COR-L47 (cell line): ENCODE data around the gene MFN1.
"Not testable (repeated sequence)": the region's sequence is repeated elsewhere in the genome, so short reads cannot be mapped to it uniquely, and the experiment has no call there.

Experiments used
- DNase-seq: peaks from one replicate; lab custom pipeline; 2025; lab: John Stamatoyannopoulos, UW

The MFN1 gene

DNA sequence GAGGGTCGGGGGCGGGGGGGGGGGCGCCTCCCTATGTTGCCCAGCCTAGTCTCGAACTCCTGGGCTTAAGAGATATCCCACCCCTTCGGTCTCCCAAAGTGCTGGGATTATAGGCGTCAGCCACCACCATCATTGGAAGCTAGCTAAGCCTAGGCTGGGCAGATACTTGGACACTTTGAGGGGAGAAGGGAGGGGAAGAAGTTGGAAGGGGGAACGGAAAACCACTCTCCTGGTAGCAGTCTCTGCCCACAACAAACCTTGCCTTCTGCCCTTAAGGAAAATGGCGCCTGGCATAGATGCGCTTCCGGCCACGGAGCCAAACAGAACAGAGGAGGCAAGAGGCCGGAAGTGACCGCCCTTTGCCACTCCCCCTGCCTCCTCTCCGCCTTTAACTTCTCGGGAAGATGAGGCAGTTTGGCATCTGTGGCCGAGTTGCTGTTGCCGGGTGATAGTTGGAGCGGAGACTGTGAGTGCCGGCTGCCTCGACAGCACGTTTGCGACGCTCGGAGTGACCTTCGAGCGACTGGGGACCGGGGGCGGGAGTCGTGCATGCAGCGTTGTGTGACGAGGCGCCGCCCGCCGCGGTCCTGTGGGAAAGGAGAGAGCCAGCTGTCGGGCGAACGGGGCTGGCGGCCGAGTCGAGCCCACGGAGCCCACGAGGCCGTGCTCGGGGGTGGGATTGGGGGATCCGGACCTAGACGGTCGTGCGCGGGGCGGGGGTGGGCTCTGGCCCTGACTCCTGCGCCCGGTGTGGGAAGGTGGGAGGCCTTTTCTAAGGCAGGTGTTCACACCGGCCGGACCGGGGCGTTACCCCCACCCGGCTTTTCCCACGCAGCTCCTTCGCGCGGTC is at the start of gene MFN1:
MFN1 (plus strand) TSS at position 365 of the 850 bp plus-strand sequence. CDS start 1,143 bp downstream, outside the sequence.
- DNase-seq = peak; percentile 93

DNA sequence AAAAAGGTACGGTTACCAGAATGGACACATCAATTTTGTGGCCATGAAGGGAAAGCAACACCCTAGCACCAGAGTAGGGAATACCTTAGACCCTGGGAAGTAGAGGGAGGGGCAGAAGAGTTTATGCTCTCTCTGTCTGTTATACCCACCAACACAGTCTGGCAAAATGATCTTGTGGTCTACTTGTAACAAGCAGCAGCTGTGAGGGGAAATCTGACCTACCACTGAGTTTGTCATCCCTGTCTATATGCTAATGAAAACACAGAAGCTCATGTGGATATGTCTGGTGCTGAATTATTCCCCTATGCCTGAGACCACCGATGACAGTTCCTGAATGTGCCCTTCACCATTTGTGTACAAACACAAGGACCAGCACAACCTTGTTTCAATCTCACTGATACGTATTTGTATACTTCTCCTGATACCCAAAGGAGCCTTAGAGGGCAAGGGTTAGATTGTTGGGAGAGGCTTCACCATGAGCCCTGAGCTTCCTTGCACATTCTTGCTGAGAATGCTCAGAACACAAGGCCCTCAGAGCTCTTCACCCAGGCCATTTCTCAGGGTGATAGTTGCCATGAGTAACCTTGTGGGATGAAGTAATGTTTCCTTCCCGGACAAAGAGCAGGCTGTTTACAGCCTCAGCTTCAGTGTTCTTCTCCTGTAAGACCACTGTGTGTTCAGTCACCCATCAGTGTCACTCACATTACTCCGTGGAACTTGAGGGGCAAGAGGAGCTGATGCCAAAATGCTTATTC is 49.4 kb upstream of the MFN1 start:
- DNase-seq = no peak

DNA sequence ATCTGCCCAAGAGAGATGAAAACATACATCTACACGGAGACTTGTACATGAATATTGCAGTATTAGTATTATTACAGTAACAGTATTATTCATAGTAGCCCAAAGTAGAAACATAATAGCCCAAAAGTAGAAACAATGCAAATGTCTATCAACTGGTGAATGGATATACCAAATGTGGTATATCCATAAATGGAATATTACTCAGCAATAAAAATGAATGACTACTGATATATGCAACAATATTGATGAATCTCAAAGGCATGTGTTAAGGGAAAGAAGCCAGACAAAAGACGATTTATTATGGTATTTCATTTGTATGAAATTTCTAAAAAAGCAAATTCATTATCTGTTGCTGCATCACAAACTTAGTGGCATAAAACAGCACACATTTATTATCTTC is 48.2 kb upstream of the MFN1 start:
- no peak for DNase-seq

DNA sequence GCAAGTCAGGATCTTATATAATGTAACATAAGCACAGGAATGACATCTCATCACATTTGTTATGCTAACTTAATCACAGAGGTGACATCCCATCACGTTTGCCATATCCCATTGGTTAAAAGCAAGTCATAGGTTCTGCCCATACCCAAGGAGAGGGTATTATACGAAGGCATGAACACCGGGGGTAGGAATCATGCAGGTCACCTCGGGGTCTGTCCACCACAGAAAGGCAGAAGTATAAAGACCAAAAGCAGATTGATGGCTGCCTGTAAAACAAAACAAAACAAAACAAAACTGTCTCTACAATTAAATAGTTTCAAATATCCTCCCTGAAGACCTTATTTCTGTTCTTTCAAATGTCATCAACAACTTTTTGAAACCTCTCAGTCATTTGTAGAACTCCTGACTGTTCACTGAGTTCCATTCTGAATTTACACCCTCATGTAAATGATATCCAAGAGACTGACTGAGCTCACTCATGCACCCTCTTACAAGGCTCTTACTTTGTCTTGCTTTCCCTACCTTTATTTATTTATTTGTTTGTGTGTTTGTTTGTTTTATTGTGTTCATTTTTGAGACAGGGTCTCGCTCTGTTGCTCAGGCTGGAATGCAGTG is 47.4 kb upstream of the MFN1 start:
- DNase-seq = no peak

DNA sequence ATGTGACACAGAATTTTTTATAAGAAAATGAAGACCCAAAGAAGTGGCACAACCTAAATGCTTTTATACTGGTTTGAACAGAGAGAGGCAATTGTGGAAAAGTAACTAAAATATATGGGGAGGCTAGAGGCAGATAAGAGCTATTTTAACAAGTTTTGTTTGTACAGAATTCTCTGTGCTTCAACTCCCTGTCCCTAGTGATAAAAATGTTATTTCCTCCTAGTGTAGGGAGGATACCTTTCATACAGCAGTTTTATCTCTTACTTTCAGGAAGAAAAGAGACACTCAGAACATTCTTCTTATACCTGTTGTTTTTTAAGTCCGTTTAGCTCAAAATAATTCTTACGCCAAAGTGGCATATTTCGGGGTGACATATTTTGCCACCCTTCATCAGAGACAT is 45.9 kb upstream of the MFN1 start:
- DNase-seq = no peak

DNA sequence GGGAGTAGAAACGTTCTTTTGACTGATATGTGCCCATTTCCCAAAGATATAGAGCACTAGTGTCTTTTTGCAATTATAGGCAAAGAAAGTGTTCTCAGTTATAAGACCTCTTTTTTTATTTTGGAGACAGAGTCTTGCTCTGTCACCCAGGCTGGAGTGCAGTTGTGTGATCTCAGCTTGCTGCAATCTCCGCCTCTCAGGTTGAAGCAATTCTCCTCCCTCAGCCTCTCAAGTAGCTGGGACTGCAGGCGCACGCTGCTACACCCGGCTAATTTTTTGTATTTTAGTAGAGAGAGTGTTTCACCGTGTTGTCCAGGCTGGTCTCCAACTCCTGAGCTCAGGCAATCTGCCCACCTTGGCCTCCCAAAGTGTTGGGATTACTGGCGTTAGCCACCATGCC is 45.4 kb upstream of the MFN1 start:
- no peak for DNase-seq

DNA sequence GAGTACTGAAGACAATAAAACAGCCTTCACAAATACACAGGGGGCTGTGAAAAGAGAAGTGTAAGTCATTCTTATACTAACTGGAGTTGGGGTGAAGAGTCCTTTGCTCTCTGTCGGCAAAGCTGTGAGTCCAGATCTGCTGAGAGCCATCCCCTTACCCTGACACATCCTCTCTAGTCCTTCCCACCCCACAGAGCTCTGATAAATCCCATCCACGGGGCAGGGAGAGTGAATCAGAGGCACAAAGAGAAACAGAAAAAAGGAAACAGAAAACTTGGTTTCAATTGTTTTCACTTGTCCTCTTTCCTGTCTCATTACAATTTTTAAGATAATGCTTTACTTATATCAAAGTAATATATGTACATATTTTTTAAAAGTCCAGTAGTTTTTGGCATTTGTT is 42.9 kb upstream of the MFN1 start:
- no peak for DNase-seq

DNA sequence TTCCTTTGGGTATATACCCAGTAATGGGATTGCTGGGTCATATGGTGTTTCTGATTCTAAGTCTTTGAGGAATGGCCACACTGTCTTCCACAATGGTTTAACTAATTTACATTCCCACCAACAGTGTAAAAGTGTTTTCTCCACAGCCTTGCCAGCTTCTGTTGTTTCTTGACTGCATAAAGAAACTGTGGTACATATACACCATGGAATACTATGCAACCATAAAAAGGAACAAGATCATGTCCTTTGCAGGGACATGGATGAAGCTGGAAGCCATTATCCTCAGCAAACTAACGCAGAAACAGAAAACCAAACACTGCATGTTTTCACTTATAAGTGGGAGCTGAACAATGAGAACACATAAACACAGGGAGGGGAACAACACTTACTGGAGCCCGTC is 40.1 kb upstream of the MFN1 start:
- DNase-seq = not testable (repeated sequence)

DNA sequence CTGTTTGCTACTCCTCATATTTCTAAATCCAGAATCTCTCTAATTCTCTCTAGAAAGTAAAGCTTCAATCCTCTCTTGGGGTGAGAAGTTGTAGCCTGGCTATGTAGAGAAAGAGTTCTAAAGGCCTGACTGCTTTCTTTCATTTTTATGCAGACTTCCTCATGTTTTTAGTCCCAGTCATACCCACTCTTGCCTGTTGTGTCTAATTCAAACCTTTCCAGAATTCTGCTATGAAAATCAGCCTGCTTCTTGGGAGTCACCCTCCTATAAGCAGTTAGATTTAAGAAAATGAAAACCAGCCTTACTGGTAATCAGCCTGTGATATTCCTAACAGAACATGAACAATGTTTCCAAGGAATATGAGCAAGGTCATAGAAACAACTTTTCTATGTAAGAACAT is 39.5 kb upstream of the MFN1 start:
- DNase-seq = no peak

DNA sequence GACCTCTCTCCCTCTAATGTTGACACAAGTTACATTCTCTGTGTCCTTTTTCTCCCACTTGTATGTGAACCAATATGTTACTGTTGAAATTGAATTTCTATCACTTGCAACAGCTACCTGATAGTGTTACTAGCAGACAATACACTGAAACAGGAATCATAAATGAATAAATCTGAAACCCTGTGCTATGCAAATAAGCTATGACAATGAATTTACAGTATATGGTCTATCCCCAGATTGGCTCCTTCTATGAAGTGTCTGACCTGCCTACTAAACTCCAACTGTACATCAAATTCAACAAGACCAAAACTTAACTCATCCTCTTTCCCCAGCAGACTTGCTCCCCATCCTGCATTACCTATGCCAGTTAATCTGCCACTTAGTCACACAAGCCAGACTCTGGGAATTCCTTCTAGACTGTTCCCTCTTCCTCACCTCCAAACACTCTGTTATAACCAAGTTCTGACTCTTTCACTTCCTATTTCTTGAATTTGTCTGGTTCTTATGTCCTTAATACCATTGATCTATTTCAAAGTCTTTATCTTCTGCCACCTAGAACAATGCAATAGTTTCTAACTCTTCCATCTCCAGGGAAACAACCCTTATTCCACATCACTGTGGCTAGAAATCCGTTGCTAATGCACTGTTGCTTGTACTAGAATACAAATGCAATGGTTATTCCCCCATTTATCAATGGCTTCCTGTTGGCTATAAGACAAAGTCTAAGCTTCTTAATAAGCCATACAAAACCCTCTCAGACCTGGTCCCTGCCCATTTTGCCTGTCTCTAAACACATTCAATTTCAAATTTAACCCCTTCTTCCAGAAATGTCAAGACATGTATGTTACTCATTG is 38.1 kb upstream of the MFN1 start:
- no peak for DNase-seq

DNA sequence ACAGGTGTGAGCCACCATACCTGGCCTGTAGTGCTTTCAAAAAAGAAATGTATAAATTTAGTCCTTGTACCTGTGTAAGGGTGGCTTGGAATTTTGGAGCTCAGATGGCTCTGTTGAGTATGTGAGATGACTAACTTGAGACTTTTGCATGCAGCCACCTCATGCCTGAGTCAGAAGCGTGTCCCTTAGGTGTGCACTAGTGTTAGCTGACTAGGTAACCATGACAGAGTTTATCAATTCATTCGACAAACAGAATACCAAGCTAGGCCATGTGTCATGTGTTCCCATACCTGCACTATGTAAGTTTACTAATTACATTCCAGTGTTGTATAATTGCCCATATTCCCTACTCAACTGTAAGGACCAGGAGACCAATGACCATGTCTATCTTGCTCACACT is 28.6 kb upstream of the MFN1 start:
- no peak for DNase-seq

DNA sequence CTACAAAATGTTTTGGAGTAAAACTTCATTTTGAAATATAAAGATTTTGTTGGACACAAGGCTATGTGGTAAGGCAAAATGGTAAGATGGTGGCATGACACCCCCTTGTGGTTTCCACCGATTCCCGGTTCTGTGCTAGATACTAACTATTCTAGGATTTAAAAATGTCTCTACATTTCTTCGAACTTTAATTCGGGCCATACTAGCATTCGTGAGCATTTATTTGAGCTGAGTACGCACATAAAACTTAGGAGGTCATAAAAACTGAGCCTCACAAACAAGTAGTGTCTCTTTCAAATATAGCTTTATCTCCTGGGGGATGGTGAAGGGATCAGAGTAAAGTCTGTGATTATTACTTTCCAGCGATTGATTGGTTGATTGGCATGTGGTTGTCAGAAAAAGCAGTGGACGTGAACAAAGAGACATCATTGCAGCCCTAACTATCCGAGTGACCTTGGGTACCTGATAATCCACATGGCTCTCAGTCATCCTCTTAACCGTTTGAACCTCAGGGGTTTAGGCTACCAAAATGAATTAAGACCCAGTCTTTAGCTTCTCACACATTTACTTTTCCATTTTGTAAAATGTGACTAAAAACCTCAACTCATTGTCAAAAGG is 25.7 kb upstream of the MFN1 start:
- peak; percentile 52 for DNase-seq

DNA sequence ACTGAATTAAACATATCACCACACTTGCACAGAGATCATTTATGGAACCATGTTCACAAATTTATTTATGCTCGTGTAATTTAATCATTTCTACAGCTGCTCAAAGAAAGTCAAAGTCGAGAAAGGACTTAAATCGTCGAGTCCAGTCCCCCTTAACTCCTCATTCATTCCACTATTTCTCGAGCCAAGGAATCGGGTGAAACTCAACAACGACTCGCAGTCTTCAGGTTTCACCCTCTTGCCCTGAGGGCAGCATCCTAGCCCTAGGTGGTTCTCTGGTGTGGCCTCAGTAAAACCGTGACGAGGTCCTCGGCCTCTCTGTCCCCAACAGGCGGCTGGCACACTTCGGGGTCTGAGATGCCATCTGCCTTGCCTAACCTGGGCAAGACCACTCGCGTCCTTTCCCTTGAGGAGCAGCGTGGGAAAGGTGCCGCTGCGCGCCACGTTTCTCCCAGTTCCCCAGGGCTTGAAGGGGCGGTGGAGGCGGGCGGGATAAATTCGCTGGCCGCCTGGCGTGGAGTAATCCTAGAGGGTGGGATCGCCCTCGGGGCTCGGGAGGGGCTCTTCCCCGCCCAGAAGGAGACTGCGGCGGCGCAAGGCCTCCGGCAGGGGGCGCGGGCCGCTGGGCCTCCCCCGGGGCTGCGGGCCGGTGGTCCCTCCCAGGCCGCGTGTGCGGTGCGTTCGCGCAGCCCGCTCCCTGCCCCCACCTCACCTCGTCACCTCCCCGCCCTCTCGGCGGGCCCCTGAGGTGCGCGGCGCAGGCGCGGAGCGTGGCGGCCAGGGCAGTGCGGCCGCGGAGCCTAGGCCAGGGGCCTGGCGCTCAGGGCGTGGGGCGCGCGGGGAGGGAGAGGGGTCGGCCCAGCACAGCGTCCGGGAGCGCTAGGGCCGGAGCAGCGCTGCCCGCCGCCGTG is 25.0 kb upstream of the MFN1 start, which contains the start of gene ZNF639:
ZNF639 (plus strand) TSS at position 746 of the 911 bp plus-strand sequence. CDS start 5,263 bp downstream, outside the sequence.
- peak; percentile 91 for DNase-seq

DNA sequence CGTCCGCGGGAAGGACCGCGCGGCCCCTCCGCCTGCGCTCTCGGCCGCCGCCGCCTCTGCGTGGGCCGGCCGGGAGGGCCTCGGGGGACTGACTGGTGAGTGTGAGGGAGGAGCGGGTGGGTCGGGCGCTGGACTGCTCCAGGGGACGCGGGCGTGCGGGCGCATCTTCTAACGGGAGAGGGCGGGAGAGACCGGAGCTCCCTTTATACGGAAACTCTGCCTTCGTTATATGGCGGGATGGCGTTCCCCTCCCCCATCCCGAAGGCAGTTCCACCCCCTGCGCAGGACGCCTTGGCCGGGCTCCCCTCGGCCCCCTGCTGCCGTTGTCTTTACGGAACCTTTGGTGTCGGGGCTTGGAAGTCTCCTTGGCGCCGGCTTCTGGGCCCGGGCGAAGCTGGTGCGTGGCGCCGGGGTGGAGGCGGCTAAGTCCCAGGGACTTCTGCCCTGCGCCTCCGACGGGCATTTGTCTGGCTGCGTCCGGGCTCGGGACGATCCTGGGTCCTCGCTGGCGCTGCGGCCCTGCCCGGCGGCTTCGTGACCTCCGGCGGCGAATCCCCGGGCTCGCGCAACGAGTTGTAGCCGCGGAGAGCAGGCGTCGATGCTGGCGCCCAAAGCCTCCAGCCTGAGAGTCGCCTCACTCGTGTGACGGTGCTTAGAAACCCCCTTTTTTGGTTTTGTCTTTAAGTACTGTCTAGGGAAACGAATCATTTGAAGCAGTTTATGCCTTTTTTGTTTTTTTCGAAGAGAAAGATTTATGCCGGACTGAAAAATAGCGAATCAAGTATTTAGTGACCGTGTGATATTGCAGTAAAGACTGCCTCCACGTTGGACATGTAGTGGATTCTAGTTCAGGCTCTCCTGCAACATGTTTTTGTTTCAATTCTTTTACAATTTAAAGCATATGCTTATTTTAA is 24.1 kb upstream of the MFN1 start:
- peak; percentile 69 for DNase-seq

DNA sequence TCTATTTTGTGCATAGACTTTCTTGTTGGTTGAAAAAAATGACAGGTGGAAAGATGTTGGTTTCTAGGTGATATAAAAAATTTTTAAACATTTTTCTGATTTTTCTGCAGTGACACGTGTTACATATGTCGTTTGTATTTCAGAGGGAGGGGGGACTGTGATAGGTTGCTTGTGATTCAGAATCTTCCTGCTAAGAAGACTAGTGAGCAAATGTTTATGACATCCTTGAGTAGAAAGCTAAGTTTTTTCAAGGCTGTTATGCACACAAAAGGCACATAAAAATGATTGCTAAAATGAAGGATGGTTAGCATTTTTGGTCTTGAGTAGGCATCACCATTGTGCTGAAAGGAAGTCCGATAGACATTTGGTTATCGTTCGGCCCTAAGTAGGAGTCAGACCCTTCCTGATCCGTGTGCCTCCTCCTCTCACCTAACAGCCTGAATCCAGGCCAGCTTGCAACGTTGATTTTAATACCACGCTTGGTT is 23.2 kb upstream of the MFN1 start:
- DNase-seq = peak; percentile 6

DNA sequence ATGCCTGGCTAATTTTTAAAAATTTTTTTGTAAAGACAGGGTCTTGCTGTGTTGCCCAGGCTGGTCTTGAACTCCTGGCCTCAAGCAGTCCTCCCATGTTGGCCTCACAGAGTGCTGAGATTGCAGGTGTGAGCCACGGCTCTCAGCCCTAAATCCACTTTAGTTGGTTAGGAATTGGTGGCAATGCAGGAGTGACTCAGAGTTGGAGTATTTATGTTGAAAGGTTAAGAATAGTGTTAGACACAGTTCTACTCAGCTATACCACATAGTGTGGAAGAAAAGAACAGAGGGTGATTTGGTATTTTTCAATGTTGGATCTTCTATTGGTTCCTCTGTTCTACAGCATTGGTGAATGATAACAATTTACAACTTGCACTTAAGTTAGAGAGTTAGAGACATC is 17.1 kb upstream of the MFN1 start:
- no peak for DNase-seq

DNA sequence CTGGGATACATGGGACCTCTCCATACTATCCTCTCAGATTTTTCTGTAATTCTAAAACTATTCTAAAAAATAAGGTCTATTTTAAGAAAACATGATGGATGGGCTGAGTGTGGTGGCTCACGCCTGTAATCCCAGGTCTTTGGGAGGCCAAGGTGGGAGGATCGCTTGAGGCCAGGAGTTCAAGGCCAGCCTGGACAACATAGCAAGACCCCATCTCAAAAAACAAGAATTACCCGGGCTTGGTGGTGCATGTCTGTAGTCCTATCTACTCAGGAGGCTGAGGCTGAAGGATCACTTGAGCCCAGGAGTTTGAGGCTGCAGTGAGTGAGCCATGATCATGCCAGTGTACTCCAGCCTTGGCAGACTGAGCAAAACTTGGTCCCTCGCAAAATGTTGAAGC is 15.3 kb upstream of the MFN1 start:
- DNase-seq = no peak

DNA sequence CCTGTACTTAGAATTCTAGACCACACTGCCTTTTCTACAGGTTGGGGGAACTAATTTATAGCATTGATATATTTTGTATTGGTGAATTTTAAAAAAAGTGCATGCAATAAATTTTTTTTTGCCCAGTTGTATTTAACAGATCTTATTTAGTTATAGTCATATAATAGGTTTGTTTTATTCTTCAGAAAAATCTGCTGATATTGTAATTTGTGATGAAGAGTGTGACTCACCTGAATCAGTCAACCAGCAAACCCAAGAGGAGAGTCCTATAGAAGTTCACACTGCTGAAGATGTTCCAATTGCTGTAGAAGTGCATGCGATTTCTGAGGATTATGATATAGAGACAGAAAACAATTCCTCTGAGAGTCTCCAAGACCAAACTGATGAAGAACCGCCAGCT is 14.4 kb upstream of the MFN1 start:
- DNase-seq = no peak

DNA sequence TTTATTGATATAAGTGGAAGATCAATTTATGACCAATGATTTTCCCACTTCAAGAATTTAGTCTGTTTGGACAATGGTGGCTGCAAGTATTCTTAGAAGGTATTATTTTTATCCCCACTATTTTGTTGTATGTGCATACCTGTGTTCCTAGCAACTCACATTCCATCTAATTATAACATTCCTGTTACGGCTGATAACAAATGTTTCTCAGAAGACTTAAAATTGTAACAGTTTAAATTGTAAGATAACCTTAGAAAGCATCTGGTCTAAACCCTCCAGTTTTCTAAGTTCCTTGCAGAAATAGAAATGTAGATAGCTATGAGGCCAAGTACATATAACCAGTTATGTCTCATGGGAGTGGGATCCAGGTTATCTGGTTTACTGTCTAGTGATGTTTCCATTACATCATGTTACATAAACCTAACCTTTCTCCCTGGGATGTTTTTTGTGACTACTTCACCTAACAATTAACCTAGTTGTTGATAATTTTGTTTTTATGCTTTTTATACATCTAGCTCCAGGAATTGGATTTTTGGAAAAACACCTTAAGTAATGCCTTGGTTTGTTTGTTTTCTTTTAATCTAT is 11.1 kb upstream of the MFN1 start:
- no peak for DNase-seq
